Neutrophil (primary cell): ENCODE data around the gene PES1.

ENCODE experiments used
- H3K27ac ChIP-seq: fragments of 200-600 bp; sonication (generic); 2 replicates; pipeline ENCODE4 v1.5.1; 2016; ENCODE audit warnings: mild to moderate bottlenecking, moderate library complexity
- H3K27me3 ChIP-seq: fragments of 200-600 bp; sonication (generic); 2 replicates; pipeline ENCODE4 v1.6.0; 2016; ENCODE audit warnings: mild to moderate bottlenecking
- H3K36me3 ChIP-seq: fragments of 200-600 bp; sonication (generic); 2 replicates; pipeline ENCODE4 v1.5.1; 2017
- H3K4me1 ChIP-seq, 2 experiments: fragments of 200-600 bp in 1 of 2; sonication (generic) in 1 of 2; 1 replicate in 1 of 2; 2 replicates in 1 of 2; pipeline versions ENCODE4 v1.5.1 to v1.6.1; 2013 to 2016; ENCODE audit warnings: low read depth in 1 of 2, low read length in 1 of 2, mild to moderate bottlenecking in 1 of 2, moderate library complexity in 1 of 2; ENCODE audit not compliant: control insufficient read depth in 1 of 2, insufficient read depth in 1 of 2
- H3K4me3 ChIP-seq, 2 experiments: fragments of 200-600 bp in 1 of 2; sonication (generic) in 1 of 2; 1 replicate in 1 of 2; 2 replicates in 1 of 2; pipeline ENCODE4 v1.5.1; 2013 to 2016; ENCODE audit warnings: low read depth in 1 of 2, low read length in 1 of 2, mild to moderate bottlenecking in 1 of 2, moderate library complexity in 1 of 2
- H3K9me3 ChIP-seq: fragments of 200-600 bp; sonication (generic); 2 replicates; pipeline ENCODE4 v1.5.1; 2016
- CTCF ChIP-seq: fragments of 200-600 bp; sonication (generic); IDR thresholded peaks from 2 replicates; pipeline ENCODE4 v1.5.1; 2016; ENCODE audit warnings: antibody characterized with exemption

The PES1 gene

GRCh38 chr22:30607300-30607930, 15.7 kb upstream of the PES1 start:
- Histone ChIP-seq H3K27ac (peak overlapping the region; percentile 5), H3K4me1 (peaks cover 23 to 26% of the 10 kb centered on the region in 2 experiments), H3K9me3 (no peaks in the 10 kb centered on the region), H3K27me3 (peaks cover 15% of the 10 kb centered on the region), H3K4me3 (peak overlapping the region; percentile 57 to 59), H3K36me3 (no peaks in the 10 kb centered on the region)
- TF ChIP-seq CTCF = no peak

- Histone ChIP-seq H3K36me3 (no peaks in the 10 kb centered on the region), H3K4me1 (peaks cover 23 to 26% of the 10 kb centered on the region in 2 experiments), H3K27me3 (peaks cover 15% of the 10 kb centered on the region), H3K9me3 (no peaks in the 10 kb centered on the region), H3K4me3 (peak within 1 kb of the TSS; percentile 57 to 59), H3K27ac (peak within 1 kb of the TSS; percentile 53)
- TF ChIP-seq CTCF = no peak
These were observed 15.0 kb upstream of the PES1 start, which contains the start of gene TCN2 for GRCh38 chr22:30606455-30607299. TSS of gene TCN2 (plus strand) at chr22:30607174. CDS start at chr22:30607332, 158 bp downstream.

GRCh38 chr22:30605449-30606110, 13.9 kb upstream of the PES1 start:
- no peaks in the 10 kb centered on the region for H3K9me3 ChIP-seq
- H3K4me1 ChIP-seq = peaks cover 23 to 26% of the 10 kb centered on the region in 2 experiments
- H3K36me3 ChIP-seq = no peaks in the 10 kb centered on the region
- H3K27ac ChIP-seq = peak overlapping the region; percentile 53
- TF ChIP-seq CTCF = peak; percentile 64
- H3K27me3 ChIP-seq = peaks cover 15% of the 10 kb centered on the region
- H3K4me3 ChIP-seq = peak overlapping the region in 1 of 2 experiments; percentile 59

GRCh38 chr22:30604723-30605122, 13.0 kb upstream of the PES1 start:
- TF ChIP-seq CTCF = no peak
- H3K9me3 ChIP-seq = no peaks in the 10 kb centered on the region
- no peak overlapping the region for H3K4me3 ChIP-seq
- no peaks in the 10 kb centered on the region for H3K36me3 ChIP-seq
- no peak overlapping the region for H3K27ac ChIP-seq
- H3K4me1 ChIP-seq = peaks cover 23 to 26% of the 10 kb centered on the region in 2 experiments
- H3K27me3 ChIP-seq = peaks cover 6% of the 10 kb centered on the region

GRCh38 chr22:30603801-30604200, 12.1 kb upstream of the PES1 start:
- Histone ChIP-seq H3K9me3 (no peaks in the 10 kb centered on the region), H3K27ac (no peak overlapping the region), H3K36me3 (no peaks in the 10 kb centered on the region), H3K4me1 (peaks cover 19 to 23% of the 10 kb centered on the region in 2 experiments), H3K4me3 (no peak overlapping the region), H3K27me3 (no peaks in the 10 kb centered on the region)
- no peak for TF ChIP-seq CTCF
